Measurements from ENCODE around the gene NDFIP1. TPM values are rescaled to one million over a fixed set of nuclear protein-coding genes. Genes with fewer than 3 reads are reported as not detected.

The NDFIP1 gene
- polyA plus RNA-seq, 1 experiment = 11.2 TPM

DNA sequence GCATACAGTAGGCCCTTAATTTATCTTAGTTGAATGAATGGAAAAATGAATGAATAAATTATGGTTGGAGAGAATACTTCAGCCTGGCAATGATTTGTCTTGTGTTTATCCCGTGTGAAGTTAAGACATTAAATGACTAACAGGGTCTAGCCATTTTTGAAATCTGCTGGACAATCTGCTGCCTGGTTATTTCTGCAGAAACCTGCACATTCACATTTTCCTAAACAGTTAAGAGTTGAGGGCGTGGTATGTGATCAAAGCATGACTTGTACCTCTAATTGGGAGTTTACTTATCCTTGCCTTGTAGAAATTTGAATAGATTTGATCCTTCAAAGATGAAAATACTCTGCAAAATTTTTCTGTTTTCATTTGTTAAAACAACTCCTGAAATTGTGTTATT is 34.6 kb upstream of the NDFIP1 start:
- Histone ChIP-seq H3K27me3 (ENCODE audit: control insufficient read depth, insufficient read depth, low read length) (peaks cover 8% of the 10 kb centered on the region), H3K4me3 (ENCODE audit: low read depth, low read length) (no peak overlapping the region), H3K36me3 (ENCODE audit: control insufficient read depth, insufficient read depth, low read length) (no peaks in the 10 kb centered on the region)
- CTCF ChIA-PET = no interaction called here
- POLR2A ChIA-PET = no interaction called here
- TF ChIP-seq, protein P1, sequence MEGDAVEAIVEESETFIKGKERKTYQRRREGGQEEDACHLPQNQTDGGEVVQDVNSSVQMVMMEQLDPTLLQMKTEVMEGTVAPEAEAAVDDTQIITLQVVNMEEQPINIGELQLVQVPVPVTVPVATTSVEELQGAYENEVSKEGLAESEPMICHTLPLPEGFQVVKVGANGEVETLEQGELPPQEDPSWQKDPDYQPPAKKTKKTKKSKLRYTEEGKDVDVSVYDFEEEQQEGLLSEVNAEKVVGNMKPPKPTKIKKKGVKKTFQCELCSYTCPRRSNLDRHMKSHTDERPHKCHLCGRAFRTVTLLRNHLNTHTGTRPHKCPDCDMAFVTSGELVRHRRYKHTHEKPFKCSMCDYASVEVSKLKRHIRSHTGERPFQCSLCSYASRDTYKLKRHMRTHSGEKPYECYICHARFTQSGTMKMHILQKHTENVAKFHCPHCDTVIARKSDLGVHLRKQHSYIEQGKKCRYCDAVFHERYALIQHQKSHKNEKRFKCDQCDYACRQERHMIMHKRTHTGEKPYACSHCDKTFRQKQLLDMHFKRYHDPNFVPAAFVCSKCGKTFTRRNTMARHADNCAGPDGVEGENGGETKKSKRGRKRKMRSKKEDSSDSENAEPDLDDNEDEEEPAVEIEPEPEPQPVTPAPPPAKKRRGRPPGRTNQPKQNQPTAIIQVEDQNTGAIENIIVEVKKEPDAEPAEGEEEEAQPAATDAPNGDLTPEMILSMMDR (IDR thresholded peaks at IDR 0.05; ENCODE audit: insufficient read depth, low read depth, low read length) = no peak
- DNase-seq (ENCODE audit: low read depth) = no peak

GRCh38 chr5:142078221-142078620 is 30.4 kb upstream of the NDFIP1 start:
- POLR2A ChIA-PET = no interaction called here
- Histone ChIP-seq H3K36me3 (ENCODE audit: control insufficient read depth, insufficient read depth, low read length) (no peaks in the 10 kb centered on the region), H3K27me3 (ENCODE audit: control insufficient read depth, insufficient read depth, low read length) (peaks cover 8% of the 10 kb centered on the region), H3K4me3 (ENCODE audit: low read depth, low read length) (no peak overlapping the region)
- no peak for DNase-seq (ENCODE audit: low read depth)
- CTCF ChIA-PET = no interaction called here
- TF ChIP-seq, protein P1 (IDR thresholded peaks at IDR 0.05; ENCODE audit: insufficient read depth, low read depth, low read length) = no peak

DNA sequence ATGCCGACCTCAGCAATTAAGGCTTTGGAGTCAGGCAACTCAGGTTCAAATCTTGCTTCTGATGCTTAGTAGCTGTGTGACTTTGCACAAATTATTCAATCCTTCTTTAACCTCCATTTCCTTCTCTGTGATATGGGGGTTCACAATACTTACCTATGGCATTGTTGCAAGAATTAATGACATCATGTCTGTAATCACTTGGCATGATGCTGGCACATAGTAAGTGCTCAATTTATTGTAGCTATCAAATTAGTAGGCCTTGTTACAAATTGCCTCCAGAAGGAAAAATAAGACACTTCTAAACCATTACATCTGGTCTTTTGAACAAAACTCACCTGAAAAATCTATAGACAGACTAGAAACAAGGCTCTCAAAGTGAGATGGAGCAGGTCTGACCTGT is 29.9 kb upstream of the NDFIP1 start:
- POLR2A ChIA-PET = no interaction called here
- H3K4me3 ChIP-seq (ENCODE audit: low read depth, low read length) = no peak overlapping the region
- DNase-seq (ENCODE audit: low read depth) = no peak
- CTCF ChIA-PET = interaction anchor here (0.9 kb wide), 1 partner anchor 53 kb away, joined by 3 read pairs; no protein-coding TSS in a partner anchor
- peaks cover 8% of the 10 kb centered on the region for H3K27me3 ChIP-seq (ENCODE audit: control insufficient read depth, insufficient read depth, low read length)
- TF ChIP-seq, protein P1 (IDR thresholded peaks at IDR 0.05; ENCODE audit: insufficient read depth, low read depth, low read length) = no peak
- no peaks in the 10 kb centered on the region for H3K36me3 ChIP-seq (ENCODE audit: control insufficient read depth, insufficient read depth, low read length)

DNA sequence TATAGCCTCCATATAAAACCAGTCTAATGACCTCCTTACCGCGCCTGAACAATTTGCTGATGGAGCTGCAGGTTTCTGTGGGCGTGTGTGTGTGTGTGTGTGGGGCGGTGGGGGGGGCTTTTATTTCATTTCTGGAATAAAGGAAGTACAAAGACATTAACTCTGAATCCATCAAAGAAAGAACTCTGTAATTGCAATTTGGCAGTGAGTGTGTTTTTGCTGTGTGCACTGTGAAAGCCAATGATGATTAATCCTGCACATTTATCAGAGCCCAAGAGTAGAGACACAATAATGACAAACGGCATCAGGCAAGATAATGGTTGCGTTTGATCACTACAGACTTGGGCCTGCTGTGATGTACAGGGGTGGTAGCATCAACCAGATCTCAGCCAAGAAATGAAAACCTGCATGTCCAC is 29.3 kb upstream of the NDFIP1 start:
- TF ChIP-seq, protein P1 (IDR thresholded peaks at IDR 0.05; ENCODE audit: insufficient read depth, low read depth, low read length) = no peak
- Histone ChIP-seq H3K36me3 (ENCODE audit: control insufficient read depth, insufficient read depth, low read length) (no peaks in the 10 kb centered on the region), H3K27me3 (ENCODE audit: control insufficient read depth, insufficient read depth, low read length) (peaks cover 8% of the 10 kb centered on the region), H3K4me3 (ENCODE audit: low read depth, low read length) (no peak overlapping the region)
- no peak for DNase-seq (ENCODE audit: low read depth)
- ChIA-PET POLR2A (no interaction called here), CTCF (interaction anchor here (0.9 kb wide), 1 partner anchor 53 kb away, joined by 3 read pairs; no protein-coding TSS in a partner anchor)

DNA sequence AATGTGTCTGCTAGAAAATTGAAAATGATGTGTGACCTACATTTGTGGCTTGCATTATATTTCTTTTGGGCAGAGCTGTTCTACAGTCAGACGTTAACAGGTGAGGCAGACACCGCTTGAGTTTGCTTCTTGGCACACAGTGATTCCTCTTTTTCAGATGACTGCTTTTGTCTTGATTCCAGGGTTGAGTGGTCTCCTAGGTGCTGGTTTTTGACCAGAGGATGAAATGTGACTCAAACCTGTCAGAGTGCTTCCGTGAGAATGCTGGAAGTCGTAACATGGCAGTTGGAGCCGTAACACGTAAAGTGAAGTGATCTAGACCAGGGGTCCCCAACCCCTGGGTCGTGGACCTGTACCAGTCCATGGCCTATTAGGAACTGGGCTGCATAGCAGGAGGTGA is 28.3 kb upstream of the NDFIP1 start:
- TF ChIP-seq, protein P1 (IDR thresholded peaks at IDR 0.05; ENCODE audit: insufficient read depth, low read depth, low read length) = no peak
- CTCF ChIA-PET = no interaction called here
- POLR2A ChIA-PET = no interaction called here
- no peaks in the 10 kb centered on the region for H3K36me3 ChIP-seq (ENCODE audit: control insufficient read depth, insufficient read depth, low read length)
- DNase-seq (ENCODE audit: low read depth) = no peak
- H3K27me3 ChIP-seq (ENCODE audit: control insufficient read depth, insufficient read depth, low read length) = peaks cover 9% of the 10 kb centered on the region
- H3K4me3 ChIP-seq (ENCODE audit: low read depth, low read length) = no peak overlapping the region

All from BJ (cell line).